Neural cell (in vitro differentiated cells): ENCODE measurements around the gene TIGD4.

Experiments
- CTCF ChIP-seq: fragments of 450-650 bp; IDR thresholded peaks from 2 replicates; pipeline ENCODE4 v1.5.1; 2014; ENCODE audit warnings: antibody characterized with exemption, mild to moderate bottlenecking, moderate library complexity; ENCODE audit not compliant: poor library complexity, severe bottlenecking
- EP300 ChIP-seq: fragments of 450-650 bp; conservative IDR thresholded peaks from 2 replicates; pipeline ENCODE4 v1.6.1; 2014; ENCODE audit warnings: antibody characterized with exemption, mild to moderate bottlenecking, moderate library complexity; ENCODE audit not compliant: poor library complexity, severe bottlenecking
- EZH2 ChIP-seq: fragments of 200-600, 300-800 bp; shearing (Covaris generic), sonication (generic); IDR thresholded peaks from 2 replicates; pipeline ENCODE4 v1.6.1; 2014; ENCODE audit warnings: antibody characterized with exemption, low read length, borderline replicate concordance, mild to moderate bottlenecking; ENCODE audit not compliant: insufficient read depth, poor library complexity, severe bottlenecking
- POLR2AphosphoS5 ChIP-seq: IDR thresholded peaks from 2 replicates; pipeline ENCODE4 v1.6.1; 2012

- no peak for TF ChIP-seq CTCF
- no peak for TF ChIP-seq EP300
- TF ChIP-seq POLR2AphosphoS5: no peak
- no peak for TF ChIP-seq EZH2
These were observed 55.0 kb downstream of the TIGD4 start for GRCh38 chr4:152724494-152724893.
